Measurements from ENCODE around the gene SLC24A4. TPM values are rescaled to one million over a fixed set of nuclear protein-coding genes. Genes with fewer than 3 reads are reported as not detected.
A peak's percentile ranks its signal among the peaks of the same experiment; 100 is the strongest.

SLC24A4 gene
- total RNA-seq, 1 experiment from 2014 or later, result not detected

- no peaks in the 10 kb centered on the region for H3K9me3 Mint-ChIP-seq (ENCODE audit: low read depth, unreplicated experiment)
- no TSS peak for BruUV-seq (replicated peaks)
- H3K4me3 Mint-ChIP-seq (ENCODE audit: low read depth, unreplicated experiment), result no peak overlapping the region
- H3K36me3 Mint-ChIP-seq (ENCODE audit: insufficient read depth, unreplicated experiment), result no peaks in the 10 kb centered on the region
- TF ChIP-seq, protein P1, sequence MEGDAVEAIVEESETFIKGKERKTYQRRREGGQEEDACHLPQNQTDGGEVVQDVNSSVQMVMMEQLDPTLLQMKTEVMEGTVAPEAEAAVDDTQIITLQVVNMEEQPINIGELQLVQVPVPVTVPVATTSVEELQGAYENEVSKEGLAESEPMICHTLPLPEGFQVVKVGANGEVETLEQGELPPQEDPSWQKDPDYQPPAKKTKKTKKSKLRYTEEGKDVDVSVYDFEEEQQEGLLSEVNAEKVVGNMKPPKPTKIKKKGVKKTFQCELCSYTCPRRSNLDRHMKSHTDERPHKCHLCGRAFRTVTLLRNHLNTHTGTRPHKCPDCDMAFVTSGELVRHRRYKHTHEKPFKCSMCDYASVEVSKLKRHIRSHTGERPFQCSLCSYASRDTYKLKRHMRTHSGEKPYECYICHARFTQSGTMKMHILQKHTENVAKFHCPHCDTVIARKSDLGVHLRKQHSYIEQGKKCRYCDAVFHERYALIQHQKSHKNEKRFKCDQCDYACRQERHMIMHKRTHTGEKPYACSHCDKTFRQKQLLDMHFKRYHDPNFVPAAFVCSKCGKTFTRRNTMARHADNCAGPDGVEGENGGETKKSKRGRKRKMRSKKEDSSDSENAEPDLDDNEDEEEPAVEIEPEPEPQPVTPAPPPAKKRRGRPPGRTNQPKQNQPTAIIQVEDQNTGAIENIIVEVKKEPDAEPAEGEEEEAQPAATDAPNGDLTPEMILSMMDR (IDR thresholded peaks at IDR 0.05; ENCODE audit: unreplicated experiment), result no peak
- CTCF ChIA-PET, result no interaction called here
- no peak for DNase-seq
- H3K27ac Mint-ChIP-seq (ENCODE audit: unreplicated experiment), result no peak overlapping the region
- H3K27me3 Mint-ChIP-seq (ENCODE audit: unreplicated experiment), result peaks cover 93% of the 10 kb centered on the region
- intact Hi-C loops (cut with micrococcal nuclease; ENCODE audit: unreplicated experiment), result no loop called here
- H3K4me1 Mint-ChIP-seq (ENCODE audit: low read depth, unreplicated experiment), result no peaks in the 10 kb centered on the region
These were observed 1.2 kb downstream of the SLC24A4 start for GRCh38 chr14:92323916-92324818.

DNA sequence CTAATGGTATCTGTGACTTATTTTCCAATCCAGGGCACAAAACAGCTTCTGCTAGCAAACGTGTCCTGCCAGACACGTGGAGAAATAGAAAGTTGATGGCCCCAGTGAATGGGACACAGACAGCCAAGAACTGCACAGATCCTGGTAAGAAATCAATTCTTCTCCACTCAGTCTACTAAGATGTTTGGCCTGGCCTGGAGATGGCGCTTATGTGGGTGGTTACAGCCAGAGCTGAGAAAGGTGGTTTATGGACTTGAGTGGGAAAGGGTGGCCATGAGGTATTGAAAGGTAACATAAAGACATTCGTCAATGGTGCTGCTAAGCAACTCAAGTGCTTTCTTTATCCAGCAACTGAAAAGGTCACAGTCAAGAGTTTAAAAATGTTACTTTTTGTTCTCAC is 2.9 kb downstream of the SLC24A4 start:
- CTCF ChIA-PET, result no interaction called here
- no TSS peak for BruUV-seq (replicated peaks)
- no peaks in the 10 kb centered on the region for H3K9me3 Mint-ChIP-seq (ENCODE audit: low read depth, unreplicated experiment)
- no peaks in the 10 kb centered on the region for H3K36me3 Mint-ChIP-seq (ENCODE audit: insufficient read depth, unreplicated experiment)
- TF ChIP-seq, protein P1 (IDR thresholded peaks at IDR 0.05; ENCODE audit: unreplicated experiment), result no peak
- intact Hi-C loops (cut with micrococcal nuclease; ENCODE audit: unreplicated experiment), result no loop called here
- no peaks in the 10 kb centered on the region for H3K4me1 Mint-ChIP-seq (ENCODE audit: low read depth, unreplicated experiment)
- peaks cover 78% of the 10 kb centered on the region for H3K27me3 Mint-ChIP-seq (ENCODE audit: unreplicated experiment)
- no peak overlapping the region for H3K4me3 Mint-ChIP-seq (ENCODE audit: low read depth, unreplicated experiment)
- H3K27ac Mint-ChIP-seq (ENCODE audit: unreplicated experiment), result no peak overlapping the region
- peak; percentile 6 for DNase-seq

GRCh38 chr14:92328664-92329255 is 5.8 kb downstream of the SLC24A4 start:
- CTCF ChIA-PET, result no interaction called here
- H3K9me3 Mint-ChIP-seq (ENCODE audit: low read depth, unreplicated experiment), result no peaks in the 10 kb centered on the region
- BruUV-seq (replicated peaks), result no TSS peak
- TF ChIP-seq, protein P1 (IDR thresholded peaks at IDR 0.05; ENCODE audit: unreplicated experiment), result no peak
- intact Hi-C loops (cut with micrococcal nuclease; ENCODE audit: unreplicated experiment), result no loop called here
- no peak overlapping the region for H3K27ac Mint-ChIP-seq (ENCODE audit: unreplicated experiment)
- peaks cover 59% of the 10 kb centered on the region for H3K27me3 Mint-ChIP-seq (ENCODE audit: unreplicated experiment)
- H3K4me1 Mint-ChIP-seq (ENCODE audit: low read depth, unreplicated experiment), result no peaks in the 10 kb centered on the region
- H3K4me3 Mint-ChIP-seq (ENCODE audit: low read depth, unreplicated experiment), result no peak overlapping the region
- H3K36me3 Mint-ChIP-seq (ENCODE audit: insufficient read depth, unreplicated experiment), result no peaks in the 10 kb centered on the region
- no peak for DNase-seq

DNA sequence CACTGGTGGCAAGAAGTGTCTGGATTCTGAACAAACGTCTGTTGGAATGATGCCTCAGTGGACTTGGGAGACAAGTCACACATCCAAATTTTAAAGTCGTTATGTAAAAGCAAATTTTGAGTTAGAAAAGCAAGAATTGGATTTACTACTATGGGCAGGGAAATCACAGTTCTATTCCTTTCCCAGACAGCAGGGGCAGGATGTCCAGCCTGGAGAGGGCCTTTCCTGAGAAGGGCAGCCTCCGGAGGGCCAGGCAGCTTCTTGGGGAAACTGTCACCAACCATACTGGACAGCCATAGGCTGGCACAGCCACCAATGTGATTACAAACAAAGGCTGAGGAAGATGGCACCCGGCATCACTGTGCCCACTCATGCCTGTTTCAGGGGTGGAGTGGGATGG is 11.1 kb downstream of the SLC24A4 start:
- Mint-ChIP-seq H3K27ac (ENCODE audit: unreplicated experiment) (no peak overlapping the region), H3K4me3 (ENCODE audit: low read depth, unreplicated experiment) (no peak overlapping the region), H3K27me3 (ENCODE audit: unreplicated experiment) (peaks cover 60% of the 10 kb centered on the region), H3K9me3 (ENCODE audit: low read depth, unreplicated experiment) (no peaks in the 10 kb centered on the region), H3K36me3 (ENCODE audit: insufficient read depth, unreplicated experiment) (no peaks in the 10 kb centered on the region), H3K4me1 (ENCODE audit: low read depth, unreplicated experiment) (no peaks in the 10 kb centered on the region)
- no peak for DNase-seq
- no TSS peak for BruUV-seq (replicated peaks)
- intact Hi-C loops (cut with micrococcal nuclease; ENCODE audit: unreplicated experiment), result no loop called here
- TF ChIP-seq, protein P1 (IDR thresholded peaks at IDR 0.05; ENCODE audit: unreplicated experiment), result no peak
- CTCF ChIA-PET, result no interaction called here
